Osteocyte (in vitro differentiated cells): ENCODE results near the gene ZBTB8OS. TPM values are rescaled to one million over a fixed set of nuclear protein-coding genes. Genes with fewer than 3 reads are reported as not detected.

Experiments
- DNase-seq: peaks from one replicate; pipeline ENCODE4 v3.0.0; 2021; ENCODE audit warnings: mixed read lengths; ENCODE audit not compliant: unreplicated experiment; ENCODE audit errors: extremely low spot score
- H3K27ac Mint-ChIP-seq: one replicate; pipeline ENCODE4 v1.8.0; 2021; ENCODE audit warnings: mild to moderate bottlenecking, mixed read lengths; ENCODE audit not compliant: unreplicated experiment
- H3K27me3 Mint-ChIP-seq: one replicate; pipeline ENCODE4 v1.8.0; 2021; ENCODE audit warnings: mixed read lengths; ENCODE audit not compliant: unreplicated experiment
- H3K36me3 Mint-ChIP-seq: one replicate; pipeline ENCODE4 v1.8.0; 2021; ENCODE audit warnings: mixed read lengths; ENCODE audit not compliant: unreplicated experiment
- H3K4me1 Mint-ChIP-seq: one replicate; pipeline ENCODE4 v1.8.0; 2021; ENCODE audit warnings: mixed read lengths; ENCODE audit not compliant: unreplicated experiment
- H3K4me3 Mint-ChIP-seq: one replicate; pipeline ENCODE4 v1.8.0; 2021; ENCODE audit warnings: mild to moderate bottlenecking, moderate library complexity, mixed read lengths; ENCODE audit not compliant: unreplicated experiment
- H3K9me3 Mint-ChIP-seq: one replicate; pipeline ENCODE4 v1.8.0; 2021; ENCODE audit warnings: mixed read lengths; ENCODE audit not compliant: unreplicated experiment
- CTCF ChIP-seq: fragments of 200-600 bp; sonication (generic); IDR thresholded peaks from 2 replicates; pipeline ENCODE4 v1.5.0; 2021; ENCODE audit warnings: antibody characterized with exemption, mild to moderate bottlenecking, moderate library complexity
- total RNA-seq: library from RNA; stranded (reverse); gene quantifications from 2 replicates; pipeline ENCODE4 v1.2.1, GENCODE V29; 2021

Gene ZBTB8OS
- total RNA-seq, 1 donor from 2014 or later: 33.2 TPM

GRCh38 chr1:32613472-32613871 is 36.9 kb downstream of the ZBTB8OS start:
- no peak for TF ChIP-seq CTCF
- Mint-ChIP-seq H3K9me3 (no peaks in the 10 kb centered on the region), H3K4me1 (peaks cover 7% of the 10 kb centered on the region), H3K36me3 (peaks cover 6% of the 10 kb centered on the region), H3K27me3 (no peaks in the 10 kb centered on the region), H3K4me3 (no peak overlapping the region), H3K27ac (no peak overlapping the region)
- no peak for DNase-seq

- TF ChIP-seq CTCF: no peak
- Mint-ChIP-seq H3K27ac (peak overlapping the region; percentile 33), H3K36me3 (peaks cover 3% of the 10 kb centered on the region), H3K4me1 (peaks cover 7% of the 10 kb centered on the region), H3K9me3 (no peaks in the 10 kb centered on the region), H3K4me3 (peak overlapping the region; percentile 72), H3K27me3 (no peaks in the 10 kb centered on the region)
- DNase-seq: peak; percentile 88
These were observed 38.0 kb downstream of the ZBTB8OS start for GRCh38 chr1:32612189-32612881.

- peaks cover 7% of the 10 kb centered on the region for H3K4me1 Mint-ChIP-seq
- peaks cover 3% of the 10 kb centered on the region for H3K36me3 Mint-ChIP-seq
- no peak for DNase-seq
- H3K4me3 Mint-ChIP-seq: peak overlapping the region; percentile 72
- no peak overlapping the region for H3K27ac Mint-ChIP-seq
- H3K27me3 Mint-ChIP-seq: no peaks in the 10 kb centered on the region
- no peak for TF ChIP-seq CTCF
- no peaks in the 10 kb centered on the region for H3K9me3 Mint-ChIP-seq
These were observed 38.5 kb downstream of the ZBTB8OS start for GRCh38 chr1:32611859-32612188.

- peaks cover 7% of the 10 kb centered on the region for H3K4me1 Mint-ChIP-seq
- H3K27me3 Mint-ChIP-seq: no peaks in the 10 kb centered on the region
- no peak for TF ChIP-seq CTCF
- H3K4me3 Mint-ChIP-seq: no peak overlapping the region
- H3K9me3 Mint-ChIP-seq: no peaks in the 10 kb centered on the region
- no peak for DNase-seq
- H3K36me3 Mint-ChIP-seq: no peaks in the 10 kb centered on the region
- no peak overlapping the region for H3K27ac Mint-ChIP-seq
These were observed 41.2 kb downstream of the ZBTB8OS start for GRCh38 chr1:32609180-32609579.

- DNase-seq: no peak
- H3K4me1 Mint-ChIP-seq: no peaks in the 10 kb centered on the region
- H3K36me3 Mint-ChIP-seq: peaks cover 1% of the 10 kb centered on the region
- no peak overlapping the region for H3K27ac Mint-ChIP-seq
- no peak overlapping the region for H3K4me3 Mint-ChIP-seq
- no peak for TF ChIP-seq CTCF
- no peaks in the 10 kb centered on the region for H3K9me3 Mint-ChIP-seq
- H3K27me3 Mint-ChIP-seq: no peaks in the 10 kb centered on the region
These were observed 43.6 kb downstream of the ZBTB8OS start for GRCh38 chr1:32606565-32607371.
